Thoracic aorta (tissue), 2 donors: ENCODE data around the gene LEFTY1. TPM values are rescaled to one million over a fixed set of nuclear protein-coding genes. Genes with fewer than 3 reads are reported as not detected.
A peak's percentile ranks its signal among the peaks of the same experiment; 100 is the strongest.

Source experiments
- ATAC-seq: fragments of 150-250 bp; one replicate; pipeline ENCODE4 v1.8.0; 2017; ENCODE audit warnings: low read depth; ENCODE audit not compliant: insufficient number of reproducible peaks, low FRiP score
- DNase-seq: peaks from one replicate; pipeline ENCODE4 v3.0.0-alpha.2; 2020; ENCODE audit warnings: low spot score
- H3K27ac ChIP-seq, 2 donors: fragments of 200-600 bp; sonication (generic); 1 replicate in 1 of 2; 2 replicates in 1 of 2; pipeline ENCODE4 v1.5.1; 2016; ENCODE audit warnings: mild to moderate bottlenecking in 2 of 2, moderate library complexity in 2 of 2
- H3K27me3 ChIP-seq: fragments of 200-600 bp; sonication (generic); replicated peaks from 2 replicates; pipeline ENCODE4 v1.6.0; 2016; ENCODE audit warnings: mild to moderate bottlenecking; ENCODE audit not compliant: insufficient read depth
- H3K36me3 ChIP-seq: fragments of 200-600 bp; sonication (generic); one replicate; pipeline ENCODE4 v1.5.1; 2016
- H3K4me1 ChIP-seq, 2 donors: fragments of 200-600 bp; sonication (generic); 1 replicate in 1 of 2; 2 replicates in 1 of 2; pipeline versions ENCODE4 v1.5.1 to v1.6.0; 2016; ENCODE audit warnings: low read depth in 2 of 2, mild to moderate bottlenecking in 1 of 2; ENCODE audit not compliant: control insufficient read depth in 1 of 2
- H3K4me3 ChIP-seq: fragments of 200-600 bp; sonication (generic); 2 replicates; pipeline ENCODE4 v1.5.1; 2016; ENCODE audit warnings: mild to moderate bottlenecking
- H3K9me3 ChIP-seq: fragments of 200-600 bp; sonication (generic); 2 replicates; pipeline ENCODE4 v1.5.1; 2016
- CTCF ChIP-seq: fragments of 200-600 bp; sonication (generic); IDR thresholded peaks from one replicate; pipeline ENCODE4 v1.5.1; 2019; ENCODE audit warnings: antibody characterized with exemption
- total RNA-seq, 2 donors: library from RNA; depleted of rRNA; stranded (reverse); fragments of >200 nt; gene quantifications; one replicate each; pipeline versions ENCODE4 v1.1.0 to v1.2.3, GENCODE V29; 2016

Gene LEFTY1
- total RNA-seq, 2 donors from 2014 or later = not detected

DNA sequence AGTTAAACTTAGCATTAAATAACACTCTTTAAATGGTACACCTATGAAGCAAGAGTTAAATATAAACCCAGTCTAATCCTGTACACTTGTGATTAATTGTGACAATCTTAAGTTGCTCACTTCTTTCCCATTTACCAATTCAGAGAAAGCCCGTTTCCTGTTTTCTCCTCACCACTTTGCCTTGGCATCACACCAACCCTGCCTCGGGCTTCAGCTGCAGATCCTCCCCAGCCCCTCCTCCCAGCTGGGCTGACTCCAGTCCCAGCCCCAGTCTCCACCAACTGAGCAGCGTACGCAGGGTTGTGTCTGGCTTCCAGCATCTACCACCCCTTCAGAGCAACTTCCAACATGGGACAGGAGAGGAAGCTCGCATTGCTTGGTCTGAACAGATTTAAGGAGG lies 31.0 kb upstream of the LEFTY1 start:
- no peak for ATAC-seq
- no peak for DNase-seq
- peak overlapping the region in 1 of 2 donors; percentile 10 for H3K27ac ChIP-seq
- H3K4me1 ChIP-seq = peaks cover 6 to 33% of the 10 kb centered on the region in 2 donors
- TF ChIP-seq CTCF = no peak
- H3K4me3 ChIP-seq = no peak overlapping the region
- no peaks in the 10 kb centered on the region for H3K27me3 ChIP-seq
- H3K36me3 ChIP-seq = peaks cover 4% of the 10 kb centered on the region
- H3K9me3 ChIP-seq = no peaks in the 10 kb centered on the region

DNA sequence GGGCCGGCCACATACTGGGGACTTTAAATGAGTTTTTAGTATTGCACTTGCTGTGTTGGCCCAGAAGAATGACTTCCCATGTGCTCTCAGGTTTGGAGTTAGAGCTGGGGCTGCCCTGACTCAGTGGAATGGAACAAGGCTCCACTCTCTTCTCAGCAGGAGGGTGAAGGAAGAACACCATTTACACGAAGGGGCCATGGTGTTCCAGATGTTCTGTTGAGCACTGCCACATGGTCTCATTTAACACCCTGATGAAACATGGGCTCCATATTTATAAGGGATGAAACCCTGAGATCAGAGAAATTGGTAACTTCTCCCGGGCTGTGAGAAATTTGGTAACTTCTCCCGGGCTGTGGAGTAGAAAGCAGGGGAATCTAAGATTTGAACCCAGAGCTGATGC lies 29.3 kb upstream of the LEFTY1 start:
- no peak for DNase-seq
- Histone ChIP-seq H3K27me3 (no peaks in the 10 kb centered on the region), H3K4me3 (no peak overlapping the region), H3K9me3 (no peaks in the 10 kb centered on the region), H3K27ac (no peak overlapping the region), H3K4me1 (peaks cover 6 to 27% of the 10 kb centered on the region in 2 donors), H3K36me3 (peaks cover 4% of the 10 kb centered on the region)
- ATAC-seq = no peak
- TF ChIP-seq CTCF = no peak

DNA sequence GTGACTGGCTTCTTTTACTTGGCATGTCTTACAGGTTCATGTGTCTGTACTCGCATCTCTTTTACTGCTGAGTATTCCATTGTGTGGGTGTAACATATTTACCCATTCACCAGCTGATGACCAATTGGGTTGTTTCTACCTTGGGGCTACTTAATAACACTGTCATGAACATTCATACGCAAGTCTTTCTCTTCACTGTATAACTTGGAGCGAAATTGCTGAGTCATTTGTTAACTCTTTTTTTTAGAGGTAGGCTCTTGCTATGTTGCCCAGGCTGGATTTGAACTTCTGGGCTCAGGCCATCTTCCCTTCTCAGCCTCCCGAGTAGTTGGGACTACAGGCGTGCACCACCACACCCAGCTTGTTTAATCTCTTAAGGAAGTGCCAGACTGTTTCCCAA lies 28.6 kb upstream of the LEFTY1 start:
- ATAC-seq = no peak
- Histone ChIP-seq H3K27ac (no peak overlapping the region), H3K4me3 (no peak overlapping the region), H3K9me3 (no peaks in the 10 kb centered on the region), H3K27me3 (no peaks in the 10 kb centered on the region), H3K36me3 (peaks cover 4% of the 10 kb centered on the region), H3K4me1 (peaks cover 4 to 20% of the 10 kb centered on the region in 2 donors)
- DNase-seq = no peak
- TF ChIP-seq CTCF = no peak

GRCh38 chr1:225917101-225917500 lies 28.2 kb upstream of the LEFTY1 start:
- Histone ChIP-seq H3K36me3 (peaks cover 4% of the 10 kb centered on the region), H3K27me3 (no peaks in the 10 kb centered on the region), H3K4me1 (peaks cover 4 to 16% of the 10 kb centered on the region in 2 donors), H3K9me3 (no peaks in the 10 kb centered on the region), H3K27ac (no peak overlapping the region), H3K4me3 (no peak overlapping the region)
- ATAC-seq (no peak), DNase-seq (no peak)
- TF ChIP-seq CTCF = no peak

GRCh38 chr1:225915538-225915991 lies 26.6 kb upstream of the LEFTY1 start:
- ATAC-seq = no peak
- H3K4me3 ChIP-seq = no peak overlapping the region
- DNase-seq = no peak
- no peaks in the 10 kb centered on the region for H3K9me3 ChIP-seq
- no peak overlapping the region for H3K27ac ChIP-seq
- H3K36me3 ChIP-seq = peaks cover 4% of the 10 kb centered on the region
- H3K27me3 ChIP-seq = no peaks in the 10 kb centered on the region
- peaks cover 4 to 23% of the 10 kb centered on the region in 2 donors for H3K4me1 ChIP-seq
- no peak for TF ChIP-seq CTCF
